ENCODE results near the gene GOSR1.
"Not testable (repeated sequence)": the region's sequence is repeated elsewhere in the genome, so short reads cannot be mapped to it uniquely, and the experiment has no call there.

GOSR1 gene

GRCh38 chr17:30561766-30562165 is 84.6 kb downstream of the GOSR1 start:
- DNase-seq (ENCODE audit: low spot score), result not testable (repeated sequence)

GRCh38 chr17:30563131-30563904 is 86.1 kb downstream of the GOSR1 start:
- DNase-seq (ENCODE audit: low spot score), result not testable (repeated sequence)

GRCh38 chr17:30563905-30564390 is 86.7 kb downstream of the GOSR1 start:
- not testable (repeated sequence) for DNase-seq (ENCODE audit: low spot score)

- not testable (repeated sequence) for DNase-seq (ENCODE audit: low spot score)
Observed at GRCh38 chr17:30564422-30565072, 87.3 kb downstream of the GOSR1 start.

GRCh38 chr17:30565073-30565935 is 88.1 kb downstream of the GOSR1 start:
- DNase-seq (ENCODE audit: low spot score), result no peak

GRCh38 chr17:30566104-30566503 is 88.9 kb downstream of the GOSR1 start:
- not testable (repeated sequence) for DNase-seq (ENCODE audit: low spot score)

GRCh38 chr17:30566516-30567225 is 89.5 kb downstream of the GOSR1 start:
- not testable (repeated sequence) for DNase-seq (ENCODE audit: low spot score)

GRCh38 chr17:30567231-30568116 is 90.3 kb downstream of the GOSR1 start:
- no peak for DNase-seq (ENCODE audit: low spot score)

GRCh38 chr17:30568117-30568430 is 90.9 kb downstream of the GOSR1 start:
- no peak for DNase-seq (ENCODE audit: low spot score)

- not testable (repeated sequence) for DNase-seq (ENCODE audit: low spot score)
Observed at GRCh38 chr17:30569531-30570175, 92.4 kb downstream of the GOSR1 start.

- no peak for DNase-seq (ENCODE audit: low spot score)
Observed at GRCh38 chr17:30570191-30570590, 93.0 kb downstream of the GOSR1 start.

GRCh38 chr17:30570596-30571265 is 93.5 kb downstream of the GOSR1 start:
- DNase-seq (ENCODE audit: low spot score), result no peak

- not testable (repeated sequence) for DNase-seq (ENCODE audit: low spot score)
Observed at GRCh38 chr17:30571404-30571803, 94.2 kb downstream of the GOSR1 start.

GRCh38 chr17:30571921-30572320 is 94.7 kb downstream of the GOSR1 start:
- DNase-seq (ENCODE audit: low spot score), result no peak

GRCh38 chr17:30572651-30573554 is 95.7 kb downstream of the GOSR1 start:
- DNase-seq (ENCODE audit: low spot score), result not testable (repeated sequence)

GRCh38 chr17:30573603-30574175 is 96.5 kb downstream of the GOSR1 start:
- DNase-seq (ENCODE audit: low spot score), result no peak

- DNase-seq (ENCODE audit: low spot score), result not testable (repeated sequence)
Observed at GRCh38 chr17:30574309-30574708, 97.1 kb downstream of the GOSR1 start.

- not testable (repeated sequence) for DNase-seq (ENCODE audit: low spot score)
Observed at GRCh38 chr17:30574806-30575205, 97.6 kb downstream of the GOSR1 start.

Data from GM03348 (cell line).